Activated T-helper 9 cell treated with anti-CD3 and anti-CD28 coated beads, Interleukin-2, amount 50 U/mL, for 16 hours (primary cell): ENCODE data around the gene SMAP2.
"Not testable (repeated sequence)": the region's sequence is repeated elsewhere in the genome, so short reads cannot be mapped to it uniquely, and the experiment has no call there.

Experiments used
- DNase-seq: peaks from one replicate; pipeline ENCODE4 v3.0.0-alpha.2; 2020; ENCODE audit warnings: low read depth

Gene SMAP2

GRCh38 chr1:40373323-40374283, at the start of gene SMAP2:
Gene SMAP2 (plus strand): TSS chr1:40373727. CDS start chr1:40374121, 394 bp downstream.
- DNase-seq = peak; percentile 93

- not testable (repeated sequence) for DNase-seq
Observed at GRCh38 chr1:40331403-40331802, 42.1 kb upstream of the SMAP2 start.

- DNase-seq = no peak
Observed at GRCh38 chr1:40332695-40333094, 40.8 kb upstream of the SMAP2 start.

- no peak for DNase-seq
Observed at GRCh38 chr1:40337443-40337842, 36.1 kb upstream of the SMAP2 start.

- DNase-seq = peak; percentile 82
Observed at GRCh38 chr1:40338745-40339419, 34.6 kb upstream of the SMAP2 start.

- DNase-seq = no peak
Observed at GRCh38 chr1:40339420-40340323, 33.9 kb upstream of the SMAP2 start.

GRCh38 chr1:40341491-40342380, 31.8 kb upstream of the SMAP2 start:
- DNase-seq = no peak

- not testable (repeated sequence) for DNase-seq
Observed at GRCh38 chr1:40342381-40342717, 31.2 kb upstream of the SMAP2 start.

- DNase-seq = no peak
Observed at GRCh38 chr1:40344597-40344996, 28.9 kb upstream of the SMAP2 start.

GRCh38 chr1:40350391-40350790, 23.1 kb upstream of the SMAP2 start:
- DNase-seq = no peak

- DNase-seq = no peak
Observed at GRCh38 chr1:40351124-40351523, 22.4 kb upstream of the SMAP2 start.

GRCh38 chr1:40352126-40352525, 21.4 kb upstream of the SMAP2 start:
- no peak for DNase-seq

- DNase-seq = no peak
Observed at GRCh38 chr1:40353082-40353481, 20.4 kb upstream of the SMAP2 start.

- DNase-seq = no peak
Observed at GRCh38 chr1:40357625-40358024, 15.9 kb upstream of the SMAP2 start.

GRCh38 chr1:40360631-40361030, 12.9 kb upstream of the SMAP2 start:
- no peak for DNase-seq

- DNase-seq = no peak
Observed at GRCh38 chr1:40361201-40361600, 12.3 kb upstream of the SMAP2 start.

- no peak for DNase-seq
Observed at GRCh38 chr1:40361637-40362036, 11.9 kb upstream of the SMAP2 start.

GRCh38 chr1:40362199-40362598, 11.3 kb upstream of the SMAP2 start:
- DNase-seq = no peak

- DNase-seq = no peak
Observed at GRCh38 chr1:40362699-40363098, 10.8 kb upstream of the SMAP2 start.

- DNase-seq = no peak
Observed at GRCh38 chr1:40363721-40364120, 9.8 kb upstream of the SMAP2 start.

- DNase-seq = no peak
Observed at GRCh38 chr1:40371707-40372258, 1.7 kb upstream of the SMAP2 start.
